Loucy (cell line): Measurements from ENCODE around the gene WARS2.

Experiments used
- EZH2phosphoT487 ChIP-seq: fragments of 200-600 bp; IDR thresholded peaks from 2 replicates; pipeline ENCODE4 v1.6.1; 2018; ENCODE audit warnings: antibody characterized with exemption, mild to moderate bottlenecking, moderate library complexity, borderline replicate concordance
- TF ChIP-seq, protein P1 (sequence below): fragments of 200-600 bp; sonication (generic); conservative IDR thresholded peaks from 2 replicates; pipeline ENCODE4 v1.5.1; 2014; ENCODE audit warnings: mild to moderate bottlenecking, antibody characterized with exemption, low read length

DNA sequence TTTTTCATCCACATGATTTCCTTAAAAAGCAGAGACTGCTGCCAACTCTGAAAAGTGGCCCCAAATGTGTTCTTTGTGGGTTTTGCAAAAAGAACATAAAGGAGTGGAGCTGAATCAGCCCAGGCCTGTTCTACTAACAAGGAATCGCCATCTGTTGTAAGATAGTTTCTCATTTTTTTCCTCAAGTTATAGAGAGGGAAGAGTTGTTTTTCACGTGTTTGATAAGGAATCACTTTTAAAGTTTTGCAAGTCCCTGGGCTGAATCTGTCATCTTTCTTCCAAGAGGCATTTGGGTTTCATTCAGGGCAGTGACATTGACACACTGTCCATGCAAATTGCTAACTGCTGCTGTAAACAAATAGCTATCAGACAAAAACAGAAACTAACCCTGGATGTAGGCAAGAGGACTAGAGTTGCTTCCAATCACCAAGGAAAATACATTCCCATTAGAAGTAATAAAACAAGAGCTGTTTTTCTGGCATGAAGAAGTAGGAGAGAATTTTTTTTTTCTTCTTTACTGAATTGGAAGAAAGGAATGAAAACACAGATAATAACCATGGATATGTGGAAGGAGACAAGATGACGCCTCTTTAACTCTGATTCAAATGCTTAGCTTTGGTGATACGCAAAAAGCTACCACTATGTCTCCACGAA is 93.5 kb downstream of the WARS2 start:
- TF ChIP-seq, protein P1, sequence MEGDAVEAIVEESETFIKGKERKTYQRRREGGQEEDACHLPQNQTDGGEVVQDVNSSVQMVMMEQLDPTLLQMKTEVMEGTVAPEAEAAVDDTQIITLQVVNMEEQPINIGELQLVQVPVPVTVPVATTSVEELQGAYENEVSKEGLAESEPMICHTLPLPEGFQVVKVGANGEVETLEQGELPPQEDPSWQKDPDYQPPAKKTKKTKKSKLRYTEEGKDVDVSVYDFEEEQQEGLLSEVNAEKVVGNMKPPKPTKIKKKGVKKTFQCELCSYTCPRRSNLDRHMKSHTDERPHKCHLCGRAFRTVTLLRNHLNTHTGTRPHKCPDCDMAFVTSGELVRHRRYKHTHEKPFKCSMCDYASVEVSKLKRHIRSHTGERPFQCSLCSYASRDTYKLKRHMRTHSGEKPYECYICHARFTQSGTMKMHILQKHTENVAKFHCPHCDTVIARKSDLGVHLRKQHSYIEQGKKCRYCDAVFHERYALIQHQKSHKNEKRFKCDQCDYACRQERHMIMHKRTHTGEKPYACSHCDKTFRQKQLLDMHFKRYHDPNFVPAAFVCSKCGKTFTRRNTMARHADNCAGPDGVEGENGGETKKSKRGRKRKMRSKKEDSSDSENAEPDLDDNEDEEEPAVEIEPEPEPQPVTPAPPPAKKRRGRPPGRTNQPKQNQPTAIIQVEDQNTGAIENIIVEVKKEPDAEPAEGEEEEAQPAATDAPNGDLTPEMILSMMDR = no peak
- no peak for TF ChIP-seq EZH2phosphoT487
